ENCODE data around the gene WDR33.

Gene WDR33

GRCh38 chr2:127703282-127703681 is 107.7 kb downstream of the WDR33 start:
- TF ChIP-seq GATA3 (IDR thresholded peaks at IDR 0.05; ENCODE audit: low read depth, low read length) (no peak), GATA2 (IDR thresholded peaks at IDR 0.05; ENCODE audit: low read depth, low read length) (no peak)

GRCh38 chr2:127702395-127703009 is 108.5 kb downstream of the WDR33 start:
- TF ChIP-seq GATA2 (IDR thresholded peaks at IDR 0.05; ENCODE audit: low read depth, low read length) (no peak), GATA3 (IDR thresholded peaks at IDR 0.05; ENCODE audit: low read depth, low read length) (no peak)

GRCh38 chr2:127701651-127702394 is 109.1 kb downstream of the WDR33 start:
- TF ChIP-seq GATA3 (IDR thresholded peaks at IDR 0.05; ENCODE audit: low read depth, low read length) = no peak
- TF ChIP-seq GATA2 (IDR thresholded peaks at IDR 0.05; ENCODE audit: low read depth, low read length) = no peak

DNA sequence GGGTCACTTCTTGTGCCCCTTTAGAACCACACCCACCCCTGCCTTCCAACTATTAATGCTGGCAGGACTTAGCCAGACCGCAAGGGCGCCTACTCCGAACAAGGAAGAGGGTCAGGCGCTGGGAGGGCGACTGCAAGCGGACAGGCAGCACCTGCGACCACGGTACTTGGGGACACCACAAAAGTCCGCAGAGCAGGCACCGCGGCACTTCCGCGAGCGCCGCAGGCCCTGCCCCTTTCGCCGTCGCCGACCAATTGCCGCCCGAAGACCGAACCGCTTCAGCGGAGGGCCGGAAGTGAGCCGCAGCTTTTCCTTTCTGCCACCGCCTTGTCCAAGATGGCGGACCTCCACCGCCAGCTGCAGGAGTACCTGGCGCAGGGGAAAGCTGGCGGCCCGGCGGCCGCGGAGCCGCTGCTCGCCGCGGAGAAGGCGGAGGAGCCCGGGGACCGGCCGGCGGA is 109.7 kb downstream of the WDR33 start, which contains the start of gene SFT2D3:
SFT2D3 (plus strand) TSS at position 305 of the 458 bp plus-strand sequence; CDS start at position 337, 32 bp downstream.
- TF ChIP-seq GATA3 (IDR thresholded peaks at IDR 0.05; ENCODE audit: low read depth, low read length) (no peak), GATA2 (IDR thresholded peaks at IDR 0.05; ENCODE audit: low read depth, low read length) (no peak)

GRCh38 chr2:127700527-127701192 is 110.3 kb downstream of the WDR33 start:
- TF ChIP-seq GATA3 (IDR thresholded peaks at IDR 0.05; ENCODE audit: low read depth, low read length) = no peak
- TF ChIP-seq GATA2 (IDR thresholded peaks at IDR 0.05; ENCODE audit: low read depth, low read length) = no peak

- no peak for TF ChIP-seq GATA2 (IDR thresholded peaks at IDR 0.05; ENCODE audit: low read depth, low read length)
- TF ChIP-seq GATA3 (IDR thresholded peaks at IDR 0.05; ENCODE audit: low read depth, low read length) = no peak
Observed at GRCh38 chr2:127698553-127699355, 112.2 kb downstream of the WDR33 start.

DNA sequence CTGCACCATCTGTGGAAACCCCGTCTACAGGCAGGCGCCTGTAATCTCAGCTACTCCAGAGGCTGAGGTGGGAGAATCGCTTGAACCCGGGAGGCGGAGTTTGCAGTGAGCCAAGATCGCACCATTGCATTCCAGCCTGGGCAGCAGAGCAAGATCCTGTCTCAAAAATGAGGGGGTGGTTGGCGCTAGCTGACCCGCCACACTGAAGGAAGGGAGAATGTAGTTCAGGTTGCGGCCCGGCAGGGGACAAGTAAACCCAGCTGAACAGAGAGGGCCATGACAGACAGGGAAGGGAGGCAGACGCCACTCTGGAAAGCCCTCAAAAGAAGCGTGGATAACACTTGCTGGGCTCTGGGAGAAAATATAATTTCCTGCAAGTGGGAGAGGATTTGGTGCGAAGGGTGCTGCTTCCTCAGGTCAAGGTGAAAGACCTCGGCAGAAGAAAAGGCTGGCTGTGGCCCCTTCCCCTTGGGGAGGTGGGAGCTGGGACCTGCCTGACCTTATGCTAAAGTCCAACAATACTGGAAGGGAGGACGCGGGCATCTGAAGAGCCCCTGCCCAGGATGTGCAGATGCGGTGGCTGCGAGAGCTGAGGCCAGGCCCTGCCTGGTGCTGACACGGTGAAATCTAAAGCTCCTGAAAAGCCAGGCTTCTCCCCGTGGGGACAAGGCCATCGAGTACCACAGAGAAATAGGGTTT is 113.3 kb downstream of the WDR33 start:
- no peak for TF ChIP-seq GATA2 (IDR thresholded peaks at IDR 0.05; ENCODE audit: low read depth, low read length)
- TF ChIP-seq GATA3 (IDR thresholded peaks at IDR 0.05; ENCODE audit: low read depth, low read length) = no peak

DNA sequence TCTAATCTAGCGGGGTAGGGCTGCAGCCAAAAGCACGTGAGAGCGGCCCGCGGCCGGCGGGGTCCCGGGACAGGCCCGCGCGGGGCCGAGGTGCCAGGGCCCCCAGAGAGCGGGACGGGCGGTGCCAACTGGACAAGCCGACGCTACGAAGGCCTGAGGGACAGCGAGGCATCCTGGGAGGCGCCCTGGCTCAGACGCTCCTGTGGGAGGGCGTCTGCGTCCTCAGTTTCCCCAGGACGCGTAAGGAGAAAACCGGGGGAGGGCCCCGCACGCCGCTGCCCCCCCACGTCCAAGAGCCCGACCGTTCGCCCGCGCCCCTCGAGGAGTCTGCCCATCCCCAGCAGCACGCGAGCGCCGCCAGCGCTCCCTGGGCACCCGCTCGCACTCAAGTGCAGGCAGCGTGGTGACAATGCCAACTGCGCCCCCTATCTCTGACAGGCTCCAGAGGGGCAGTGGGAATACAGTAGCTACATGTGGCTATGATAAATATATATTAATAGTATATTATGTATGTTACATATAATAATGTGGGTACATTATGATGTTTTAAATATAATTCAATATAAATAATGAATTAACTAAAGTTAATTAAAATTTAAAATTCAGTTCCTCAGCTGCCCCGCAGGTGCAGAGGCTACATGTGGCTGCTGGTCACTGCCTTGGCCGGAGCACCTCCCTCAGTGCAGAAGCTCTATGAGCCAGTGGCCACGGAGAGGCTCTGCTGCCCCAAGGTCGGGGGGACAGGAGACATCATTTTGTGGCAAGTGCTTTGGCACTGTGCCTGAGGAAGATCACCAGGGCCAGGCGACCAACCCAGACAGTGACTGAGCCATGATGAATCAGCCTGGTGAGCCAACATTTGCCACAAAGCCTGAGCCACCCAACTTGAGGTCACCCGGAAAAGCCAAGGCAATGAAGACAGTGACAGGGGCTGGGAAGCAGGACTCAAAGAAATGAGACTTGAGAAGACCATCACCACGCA is 115.2 kb downstream of the WDR33 start:
- TF ChIP-seq GATA3 (IDR thresholded peaks at IDR 0.05; ENCODE audit: low read depth, low read length) = no peak
- no peak for TF ChIP-seq GATA2 (IDR thresholded peaks at IDR 0.05; ENCODE audit: low read depth, low read length)

DNA sequence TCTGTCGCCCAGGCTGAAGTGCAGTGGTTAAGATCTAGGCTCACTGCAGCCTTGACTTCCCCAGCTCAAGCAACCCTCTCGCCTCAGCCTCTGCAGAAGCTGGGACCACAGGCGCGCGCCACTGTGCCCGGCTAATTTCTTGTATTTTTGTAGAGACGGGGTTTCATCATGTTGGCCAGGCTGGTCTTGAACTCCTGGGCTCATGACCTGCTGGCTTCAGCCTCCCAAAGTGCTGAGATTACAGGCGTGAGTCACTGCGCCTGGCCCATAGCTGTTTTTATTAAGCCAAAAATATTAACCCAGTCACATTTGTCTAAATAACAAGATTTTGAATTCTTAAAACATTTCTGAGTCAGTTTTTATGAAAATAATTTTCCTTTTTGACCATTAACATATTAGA is 116.0 kb downstream of the WDR33 start:
- no peak for TF ChIP-seq GATA3 (IDR thresholded peaks at IDR 0.05; ENCODE audit: low read depth, low read length)
- TF ChIP-seq GATA2 (IDR thresholded peaks at IDR 0.05; ENCODE audit: low read depth, low read length) = no peak

GRCh38 chr2:127690696-127691095 is 120.3 kb downstream of the WDR33 start:
- no peak for TF ChIP-seq GATA2 (IDR thresholded peaks at IDR 0.05; ENCODE audit: low read depth, low read length)
- TF ChIP-seq GATA3 (IDR thresholded peaks at IDR 0.05; ENCODE audit: low read depth, low read length) = no peak

- TF ChIP-seq GATA2 (IDR thresholded peaks at IDR 0.05; ENCODE audit: low read depth, low read length) (no peak), GATA3 (IDR thresholded peaks at IDR 0.05; ENCODE audit: low read depth, low read length) (no peak)
Observed at GRCh38 chr2:127688405-127688804, 122.6 kb downstream of the WDR33 start.

DNA sequence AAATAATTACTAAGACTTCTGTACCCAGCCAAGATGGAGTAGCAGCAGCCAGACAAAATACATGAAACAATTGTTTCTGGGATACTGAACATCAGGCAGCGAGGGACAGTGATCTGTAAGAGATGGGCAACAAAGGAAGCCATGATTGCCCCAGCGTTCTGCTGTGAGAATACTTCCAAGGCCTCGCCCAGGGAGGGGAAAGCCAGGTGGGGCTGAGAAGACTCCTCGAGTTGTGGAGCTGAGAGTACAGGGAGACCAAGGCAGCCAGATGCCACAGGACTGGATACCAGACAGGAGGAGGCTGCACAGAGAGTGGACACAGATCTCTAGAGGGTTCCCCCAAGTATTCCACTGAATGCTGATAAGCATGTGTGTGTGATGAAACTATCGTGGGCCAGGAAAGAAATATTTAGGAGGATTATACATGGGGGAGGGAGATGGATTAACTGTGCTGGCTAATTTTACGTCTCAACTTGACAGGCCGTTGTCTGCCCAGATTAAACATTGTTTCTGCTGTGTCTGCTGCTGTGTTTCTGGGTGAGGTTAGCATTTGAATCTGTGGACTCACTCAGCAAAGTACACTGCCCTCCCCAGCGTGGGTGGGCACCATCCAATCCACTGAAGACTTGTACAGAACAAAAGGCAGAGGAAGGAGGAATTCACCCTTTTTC is 125.4 kb downstream of the WDR33 start:
- TF ChIP-seq GATA2 (IDR thresholded peaks at IDR 0.05; ENCODE audit: low read depth, low read length) (no peak), GATA3 (IDR thresholded peaks at IDR 0.05; ENCODE audit: low read depth, low read length) (no peak)

Measured in SH-SY5Y (cell line).